Natural killer cell (primary cell): ENCODE measurements around the gene TM4SF1. TPM values are rescaled to one million over a fixed set of nuclear protein-coding genes. Genes with fewer than 3 reads are reported as not detected.
"Not testable (repeated sequence)": the region's sequence is repeated elsewhere in the genome, so short reads cannot be mapped to it uniquely, and the experiment has no call there.

Source experiments
- ATAC-seq, 3 donors: fragments of 150-1000 bp in 2 of 3; fragments of 200-7000 bp in 1 of 3; cut with Tn5 transposase; 1 replicate in 1 of 3; 2 replicates in 2 of 3; pipeline ENCODE4 v1.10.0; 2021; ENCODE audit warnings: mild to moderate bottlenecking in 2 of 3, moderate library complexity in 2 of 3
- DNase-seq, 2 donors: peaks; one replicate each; pipeline versions ENCODE4 v3.0.0 to v3.0.0-alpha.2; 2013 to 2021; ENCODE audit warnings: mixed read lengths in 1 of 2
- H3K27ac ChIP-seq: one replicate; pipeline ENCODE4 v1.5.1; 2013; ENCODE audit warnings: mild to moderate bottlenecking, low read length
- H3K27me3 ChIP-seq: one replicate; pipeline ENCODE4 v1.6.1; 2013; ENCODE audit warnings: low read length; ENCODE audit not compliant: control insufficient read depth, insufficient read depth
- H3K36me3 ChIP-seq: one replicate; pipeline ENCODE4 v1.6.1; 2013; ENCODE audit warnings: low read length; ENCODE audit not compliant: control insufficient read depth, insufficient read depth
- H3K4me1 ChIP-seq: one replicate; pipeline ENCODE4 v1.6.1; 2013; ENCODE audit warnings: low read length; ENCODE audit not compliant: control insufficient read depth, insufficient read depth
- H3K4me3 ChIP-seq: one replicate; pipeline ENCODE4 v1.5.1; 2013; ENCODE audit warnings: low read length
- H3K9me3 ChIP-seq: one replicate; pipeline ENCODE4 v1.6.1; 2013; ENCODE audit warnings: low read length; ENCODE audit not compliant: control insufficient read depth, insufficient read depth
- H3K27ac Mint-ChIP-seq, 2 donors: one replicate each; pipeline ENCODE4 v1.8.0; 2022; ENCODE audit warnings: mild to moderate bottlenecking in 2 of 2, mixed read lengths in 2 of 2, moderate library complexity in 1 of 2
- H3K27me3 Mint-ChIP-seq, 2 donors: one replicate each; pipeline ENCODE4 v1.8.0; 2022; ENCODE audit warnings: low read depth in 2 of 2, mixed read lengths in 2 of 2
- H3K36me3 Mint-ChIP-seq: one replicate; pipeline ENCODE4 v1.8.0; 2022; ENCODE audit warnings: mixed read lengths
- H3K4me1 Mint-ChIP-seq, 2 donors: one replicate each; pipeline ENCODE4 v1.8.0; 2022; ENCODE audit warnings: mixed read lengths in 2 of 2
- H3K4me3 Mint-ChIP-seq: one replicate; pipeline ENCODE4 v1.8.0; 2022; ENCODE audit warnings: mild to moderate bottlenecking, moderate library complexity, mixed read lengths
- H3K9me3 Mint-ChIP-seq, 2 donors: one replicate each; pipeline ENCODE4 v1.8.0; 2022; ENCODE audit warnings: mixed read lengths in 2 of 2
- WGBS: methylation state at CpG from one replicate; pipeline ENCODE4 v1.1.7; 2013; ENCODE audit warnings: missing lambda C conversion rate; ENCODE audit not compliant: insufficient coverage; 5-methylcytosine and 5-hydroxymethylcytosine counted together
- intact Hi-C: fragments of 100-400 bp; cut with micrococcal nuclease; formaldehyde crosslinking; loops from one replicate; pipeline ENCODE4 v1.14.2; 2022
- total RNA-seq, 4 donors: library from RNA; stranded (reverse); fragments of 120-200 nt in 1 of 4; gene quantifications; one replicate each; pipeline versions ENCODE4 v1.2.3 to v1.2.4, GENCODE V29; 2013 to 2022
- TF ChIP-seq, protein P1 (sequence below): fragments of 200-600 bp; IDR thresholded peaks from one replicate; pipeline ENCODE4 v1.8.0; 2022; ENCODE audit warnings: antibody characterized with exemption

The TM4SF1 gene
- total RNA-seq, 3 donors from 2014 or later (not counting 1 experiment from before 2014, with no cell fraction given) = not detected

DNA sequence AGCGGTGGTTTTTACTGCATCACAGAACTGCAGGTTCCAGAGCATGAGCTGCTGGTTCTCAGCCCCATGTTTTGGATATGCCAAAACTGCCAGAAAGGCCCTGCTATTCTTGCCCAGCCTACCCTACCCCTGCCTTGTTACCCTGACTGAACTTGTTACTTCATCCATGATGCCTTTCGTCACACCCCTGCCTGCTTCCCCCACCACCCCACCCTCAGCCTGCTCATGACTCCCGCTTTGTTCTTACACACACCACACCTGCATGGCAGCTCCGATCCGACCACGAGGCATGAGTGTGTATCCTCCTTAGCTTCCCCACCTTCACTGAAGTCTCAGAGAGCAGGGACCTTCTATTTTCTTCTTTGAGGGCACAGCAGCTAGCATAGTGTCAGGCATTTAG is 5.1 kb upstream of the TM4SF1 start:
- H3K36me3 Mint-ChIP-seq = no peaks in the 10 kb centered on the region
- no peak overlapping the region for H3K4me3 Mint-ChIP-seq
- Histone ChIP-seq H3K36me3 (no peaks in the 10 kb centered on the region), H3K27me3 (no peaks in the 10 kb centered on the region), H3K4me1 (peaks cover 3% of the 10 kb centered on the region), H3K4me3 (no peak overlapping the region), H3K9me3 (no peaks in the 10 kb centered on the region), H3K27ac (no peak overlapping the region)
- DNase-seq (no peak), ATAC-seq (no peak)
- intact Hi-C loops = no loop called here
- 82% methylated on average over 6 of the region's 6 CpGs for WGBS
- TF ChIP-seq, protein P1, sequence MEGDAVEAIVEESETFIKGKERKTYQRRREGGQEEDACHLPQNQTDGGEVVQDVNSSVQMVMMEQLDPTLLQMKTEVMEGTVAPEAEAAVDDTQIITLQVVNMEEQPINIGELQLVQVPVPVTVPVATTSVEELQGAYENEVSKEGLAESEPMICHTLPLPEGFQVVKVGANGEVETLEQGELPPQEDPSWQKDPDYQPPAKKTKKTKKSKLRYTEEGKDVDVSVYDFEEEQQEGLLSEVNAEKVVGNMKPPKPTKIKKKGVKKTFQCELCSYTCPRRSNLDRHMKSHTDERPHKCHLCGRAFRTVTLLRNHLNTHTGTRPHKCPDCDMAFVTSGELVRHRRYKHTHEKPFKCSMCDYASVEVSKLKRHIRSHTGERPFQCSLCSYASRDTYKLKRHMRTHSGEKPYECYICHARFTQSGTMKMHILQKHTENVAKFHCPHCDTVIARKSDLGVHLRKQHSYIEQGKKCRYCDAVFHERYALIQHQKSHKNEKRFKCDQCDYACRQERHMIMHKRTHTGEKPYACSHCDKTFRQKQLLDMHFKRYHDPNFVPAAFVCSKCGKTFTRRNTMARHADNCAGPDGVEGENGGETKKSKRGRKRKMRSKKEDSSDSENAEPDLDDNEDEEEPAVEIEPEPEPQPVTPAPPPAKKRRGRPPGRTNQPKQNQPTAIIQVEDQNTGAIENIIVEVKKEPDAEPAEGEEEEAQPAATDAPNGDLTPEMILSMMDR = no peak
- no peaks in the 10 kb centered on the region for H3K9me3 Mint-ChIP-seq
- H3K27ac Mint-ChIP-seq = no peak overlapping the region
- peaks cover 0 to 10% of the 10 kb centered on the region in 2 donors for H3K27me3 Mint-ChIP-seq
- peaks cover 14% of the 10 kb centered on the region in 2 donors for H3K4me1 Mint-ChIP-seq

DNA sequence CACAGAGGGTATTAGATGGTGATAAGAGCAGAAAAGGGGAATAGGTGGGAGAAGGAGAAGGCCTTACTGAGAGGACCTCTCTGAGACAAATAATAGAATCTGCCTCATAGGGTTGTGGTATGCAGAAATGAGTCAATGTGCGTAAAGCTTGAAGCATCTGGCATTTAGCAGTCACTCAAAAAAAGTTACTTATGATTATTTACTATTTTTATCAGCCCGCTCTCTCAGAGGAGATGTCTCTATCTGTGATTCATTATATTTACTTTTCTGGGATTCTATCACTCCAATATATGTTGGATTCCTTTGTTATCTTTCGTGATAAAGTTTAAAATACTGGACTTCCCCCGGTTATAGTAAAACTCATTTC is 4.6 kb upstream of the TM4SF1 start:
- TF ChIP-seq, protein P1 = no peak
- Histone ChIP-seq H3K9me3 (no peaks in the 10 kb centered on the region), H3K4me3 (no peak overlapping the region), H3K27me3 (no peaks in the 10 kb centered on the region), H3K36me3 (no peaks in the 10 kb centered on the region), H3K4me1 (peaks cover 3% of the 10 kb centered on the region), H3K27ac (no peak overlapping the region)
- Mint-ChIP-seq H3K36me3 (no peaks in the 10 kb centered on the region), H3K9me3 (no peaks in the 10 kb centered on the region), H3K4me1 (peaks cover 14 to 17% of the 10 kb centered on the region in 2 donors), H3K27ac (no peak overlapping the region), H3K27me3 (peaks cover 0 to 10% of the 10 kb centered on the region in 2 donors), H3K4me3 (no peak overlapping the region)
- DNase-seq = no peak
- intact Hi-C loops = no loop called here
- WGBS = 100% methylated on average over 3 of the region's 4 CpGs
- no peak for ATAC-seq

DNA sequence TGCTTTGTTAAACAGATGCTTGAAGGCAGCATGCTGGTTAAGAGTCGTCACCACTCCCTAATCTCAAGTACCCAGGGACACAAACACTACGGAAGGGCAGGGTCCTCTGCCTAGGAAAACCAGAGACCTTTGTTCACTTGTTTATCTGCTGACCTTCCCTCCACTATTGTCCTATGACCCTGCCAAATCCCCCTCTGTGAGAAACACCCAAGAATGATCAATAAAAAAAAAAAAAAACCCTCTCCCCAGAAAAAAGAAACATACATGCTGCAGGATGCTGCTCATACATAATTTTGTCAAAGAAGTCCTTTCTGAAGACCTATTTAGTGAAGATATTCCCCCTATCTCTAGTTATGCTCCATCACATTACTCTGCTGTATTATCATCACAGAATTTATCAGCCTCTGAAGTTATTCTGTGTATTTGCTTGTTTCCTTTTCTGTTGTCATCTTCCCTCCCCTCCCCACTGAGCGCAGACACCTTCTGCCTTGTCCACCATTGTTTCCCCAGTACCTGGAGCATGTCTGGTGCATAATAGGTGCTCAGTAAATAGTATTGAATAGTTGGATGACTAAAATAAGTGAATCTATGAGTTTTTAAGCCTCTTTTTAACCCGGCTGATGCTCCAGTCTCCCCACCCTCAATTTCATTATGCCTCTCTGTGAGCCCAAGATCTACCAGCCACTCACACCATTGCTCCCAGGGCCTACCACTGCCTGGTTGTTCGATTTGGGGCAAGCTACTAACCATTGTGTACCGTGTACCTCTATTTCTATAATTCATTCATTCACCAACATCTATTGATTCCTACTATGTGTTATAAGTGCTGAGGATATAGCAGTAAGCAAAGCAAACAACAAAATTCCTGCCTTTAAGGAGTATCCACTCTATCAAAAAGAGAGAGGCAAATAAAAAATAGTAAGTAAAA is 4.0 kb upstream of the TM4SF1 start:
- no peak overlapping the region for H3K27ac ChIP-seq
- ATAC-seq = no peak
- intact Hi-C loops = no loop called here
- H3K27me3 Mint-ChIP-seq = peaks cover 0 to 10% of the 10 kb centered on the region in 2 donors
- TF ChIP-seq, protein P1 = no peak
- no peak overlapping the region for H3K27ac Mint-ChIP-seq
- no peaks in the 10 kb centered on the region for H3K27me3 ChIP-seq
- no peaks in the 10 kb centered on the region for H3K36me3 Mint-ChIP-seq
- H3K9me3 ChIP-seq = no peaks in the 10 kb centered on the region
- no peaks in the 10 kb centered on the region for H3K36me3 ChIP-seq
- DNase-seq = no peak
- no peak overlapping the region for H3K4me3 Mint-ChIP-seq
- WGBS = 66% methylated on average over 4 of the region's 6 CpGs
- peaks cover 3% of the 10 kb centered on the region for H3K4me1 ChIP-seq
- H3K4me1 Mint-ChIP-seq = peaks cover 14 to 20% of the 10 kb centered on the region in 2 donors
- no peak overlapping the region for H3K4me3 ChIP-seq
- no peaks in the 10 kb centered on the region for H3K9me3 Mint-ChIP-seq

DNA sequence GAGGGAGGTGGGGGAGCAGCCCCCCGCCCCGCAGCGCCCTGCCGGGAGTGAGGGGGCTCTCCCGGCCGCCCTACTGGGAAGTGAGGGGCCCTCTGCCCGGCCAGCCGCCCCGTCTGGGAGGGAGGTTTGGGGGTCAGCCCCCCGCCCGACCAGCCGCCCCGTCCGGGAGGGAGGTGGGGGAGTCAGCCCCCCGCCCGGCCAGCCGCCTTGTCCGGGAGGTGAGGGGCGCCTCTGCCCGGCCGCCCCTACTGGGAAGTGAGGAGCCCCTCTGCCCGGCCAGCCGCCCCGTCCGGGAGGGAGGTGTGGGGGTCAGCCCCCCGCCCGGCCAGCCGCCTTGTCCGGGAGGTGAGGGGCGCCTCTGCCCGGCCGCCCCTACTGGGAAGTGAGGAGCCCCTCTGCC is 2.8 kb upstream of the TM4SF1 start:
- H3K4me1 ChIP-seq, H3K27ac ChIP-seq, H3K27me3 Mint-ChIP-seq, H3K4me3 ChIP-seq, H3K36me3 ChIP-seq, ATAC-seq, H3K27me3 ChIP-seq, H3K27ac Mint-ChIP-seq, H3K36me3 Mint-ChIP-seq, intact Hi-C loops, H3K4me3 Mint-ChIP-seq, H3K9me3 Mint-ChIP-seq, H3K9me3 ChIP-seq, DNase-seq: not testable (repeated sequence)
- WGBS = no CpG with 5 or more reads among the region's 32 CpGs
- H3K4me1 Mint-ChIP-seq = peaks cover 14 to 20% of the 10 kb centered on the region in 2 donors
